B cell (primary cell): ENCODE data around the gene TBCD.

Experiments used
- CTCF ChIP-seq: fragments of 200-600 bp; IDR thresholded peaks from one replicate; pipeline ENCODE4 v1.8.0; 2022; ENCODE audit warnings: antibody characterized with exemption, mild to moderate bottlenecking
- EZH2 ChIP-seq: IDR thresholded peaks from 2 replicates; pipeline ENCODE4 v1.6.1; 2012; ENCODE audit warnings: borderline replicate concordance, low read depth, mild to moderate bottlenecking, moderate library complexity, low read length; ENCODE audit not compliant: insufficient read depth, poor library complexity, severe bottlenecking

DNA sequence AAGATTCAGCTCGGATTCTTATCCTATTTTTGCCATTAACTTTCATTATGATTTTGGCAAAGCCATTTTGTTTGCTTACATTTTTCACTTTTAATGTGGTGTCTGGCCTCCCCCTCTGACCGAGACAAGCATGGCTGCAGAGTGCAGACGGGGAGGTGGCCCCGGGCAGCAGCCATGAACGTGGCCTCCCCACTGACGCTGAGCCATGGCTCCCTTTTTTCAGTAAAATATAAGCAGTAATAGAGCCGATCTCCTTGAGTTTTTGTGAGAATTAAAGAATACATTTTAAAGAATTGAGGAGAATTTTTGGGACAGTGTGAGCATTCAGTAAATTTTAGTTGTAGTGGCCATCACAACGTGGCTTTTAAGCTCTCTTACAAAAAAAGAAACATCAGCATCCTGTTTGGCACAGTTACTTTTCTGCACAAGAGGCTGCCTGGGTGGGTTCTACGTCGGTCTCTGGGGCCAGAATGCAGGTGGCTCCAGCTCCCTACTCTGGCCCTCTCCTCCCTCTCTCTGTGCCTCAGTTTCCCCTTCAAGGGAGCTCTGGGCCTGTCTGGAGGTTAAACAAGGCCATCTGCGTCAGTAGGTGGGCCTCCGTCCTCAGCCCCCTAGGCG, 156.8 kb downstream of the TBCD start:
- TF ChIP-seq CTCF (no peak), EZH2 (no peak)
